CD4-positive, alpha-beta T cell treated with Interleukin-15 for 4 hours (primary cell): ENCODE measurements around the gene AQP11.
"Not testable (repeated sequence)": the region's sequence is repeated elsewhere in the genome, so short reads cannot be mapped to it uniquely, and the experiment has no call there.

Experiments used
- DNase-seq: peaks from one replicate; pipeline ENCODE4 v3.0.0-alpha.2; 2020; ENCODE audit warnings: low spot score

Gene AQP11, protein sequence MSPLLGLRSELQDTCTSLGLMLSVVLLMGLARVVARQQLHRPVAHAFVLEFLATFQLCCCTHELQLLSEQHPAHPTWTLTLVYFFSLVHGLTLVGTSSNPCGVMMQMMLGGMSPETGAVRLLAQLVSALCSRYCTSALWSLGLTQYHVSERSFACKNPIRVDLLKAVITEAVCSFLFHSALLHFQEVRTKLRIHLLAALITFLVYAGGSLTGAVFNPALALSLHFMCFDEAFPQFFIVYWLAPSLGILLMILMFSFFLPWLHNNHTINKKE

DNA sequence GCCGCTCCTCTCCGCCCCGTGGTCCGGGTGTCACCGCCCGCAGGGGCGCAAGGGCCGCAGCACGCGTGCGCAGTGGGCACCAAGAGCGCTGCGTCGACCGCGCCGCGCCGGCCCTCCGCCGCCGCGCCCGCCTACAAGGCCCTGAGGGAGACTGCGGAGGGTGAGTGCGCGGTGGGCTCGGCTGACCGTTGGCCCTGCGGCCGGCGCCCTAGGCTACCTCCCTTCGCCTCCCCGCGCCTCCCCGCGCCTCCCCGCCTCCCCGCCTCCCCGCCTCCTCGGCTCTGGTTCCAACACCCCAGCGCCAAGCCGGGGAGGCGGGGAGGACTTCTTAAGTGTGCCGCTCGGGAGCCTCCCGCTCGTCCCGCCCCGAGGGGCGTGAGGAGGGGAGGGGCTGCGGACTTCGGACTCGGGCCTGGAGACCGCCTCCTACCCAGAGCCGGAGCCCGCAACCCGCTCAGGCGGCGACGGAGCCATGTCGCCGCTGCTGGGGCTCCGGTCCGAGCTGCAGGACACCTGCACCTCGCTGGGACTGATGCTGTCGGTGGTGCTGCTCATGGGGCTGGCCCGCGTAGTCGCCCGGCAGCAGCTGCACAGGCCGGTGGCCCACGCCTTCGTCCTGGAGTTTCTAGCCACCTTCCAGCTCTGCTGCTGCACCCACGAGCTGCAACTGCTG, at the start of gene AQP11:
Gene AQP11, plus strand, starts transcription at position 433 of the 673 bp plus-strand sequence. Its CDS starts 40 bp downstream, at position 473.
- DNase-seq = peak; percentile 36

DNA sequence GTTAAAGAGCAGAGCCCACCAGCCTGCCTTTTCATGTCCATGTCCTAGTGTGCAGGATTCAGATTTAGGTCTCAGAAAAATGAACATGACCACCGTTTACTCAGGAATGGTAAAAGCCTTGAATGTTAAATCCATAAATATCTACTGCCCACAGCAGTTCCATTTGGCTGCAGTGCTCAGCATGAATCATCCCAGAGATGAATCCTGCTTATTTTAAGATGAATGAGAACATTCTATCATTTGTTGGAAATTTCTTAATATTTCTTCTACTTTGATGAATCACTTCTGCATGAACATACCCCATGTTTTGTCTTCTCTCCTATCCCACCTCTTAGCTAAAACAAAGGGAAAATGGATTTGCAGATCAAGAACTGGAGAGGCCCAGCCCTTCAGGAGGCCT, 47.5 kb upstream of the AQP11 start:
- no peak for DNase-seq

DNA sequence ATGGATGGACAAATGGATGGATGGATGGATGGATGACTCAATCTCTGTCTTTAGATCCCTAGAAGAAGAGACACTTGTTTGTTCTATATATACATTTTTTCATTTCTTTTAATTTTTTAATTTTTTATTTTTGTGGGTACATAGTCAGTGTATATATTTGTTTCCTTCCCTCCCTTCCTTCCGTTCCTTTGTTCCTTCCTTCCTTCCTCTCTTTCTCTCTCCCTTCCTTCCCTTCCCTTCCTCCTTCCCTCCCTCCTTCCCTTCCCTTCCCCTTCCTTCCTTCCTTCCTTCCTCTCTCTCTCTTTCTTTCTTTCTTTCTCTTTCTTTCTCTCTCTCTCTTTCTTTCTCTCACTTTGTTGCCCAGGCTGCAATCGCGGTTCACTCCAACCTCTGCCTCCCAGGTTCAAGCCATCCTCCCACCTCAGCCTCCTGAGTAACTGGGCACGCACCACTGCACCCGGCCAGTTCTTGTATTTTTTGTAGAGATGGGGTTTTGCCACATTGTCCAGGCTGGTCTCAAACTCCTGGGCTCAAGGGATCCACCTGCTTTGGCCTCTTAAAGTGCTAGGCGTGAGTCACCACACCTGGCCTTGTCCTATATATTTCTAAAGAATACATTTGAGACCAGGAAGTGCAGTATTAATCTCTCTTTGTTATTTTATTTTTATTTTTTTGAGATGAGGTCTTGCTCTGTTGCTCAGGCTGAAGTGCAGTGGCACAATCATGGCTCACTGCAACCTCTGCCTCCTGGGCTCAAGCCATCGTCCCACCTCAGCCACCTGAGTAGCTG, 42.5 kb upstream of the AQP11 start:
- DNase-seq = no peak

DNA sequence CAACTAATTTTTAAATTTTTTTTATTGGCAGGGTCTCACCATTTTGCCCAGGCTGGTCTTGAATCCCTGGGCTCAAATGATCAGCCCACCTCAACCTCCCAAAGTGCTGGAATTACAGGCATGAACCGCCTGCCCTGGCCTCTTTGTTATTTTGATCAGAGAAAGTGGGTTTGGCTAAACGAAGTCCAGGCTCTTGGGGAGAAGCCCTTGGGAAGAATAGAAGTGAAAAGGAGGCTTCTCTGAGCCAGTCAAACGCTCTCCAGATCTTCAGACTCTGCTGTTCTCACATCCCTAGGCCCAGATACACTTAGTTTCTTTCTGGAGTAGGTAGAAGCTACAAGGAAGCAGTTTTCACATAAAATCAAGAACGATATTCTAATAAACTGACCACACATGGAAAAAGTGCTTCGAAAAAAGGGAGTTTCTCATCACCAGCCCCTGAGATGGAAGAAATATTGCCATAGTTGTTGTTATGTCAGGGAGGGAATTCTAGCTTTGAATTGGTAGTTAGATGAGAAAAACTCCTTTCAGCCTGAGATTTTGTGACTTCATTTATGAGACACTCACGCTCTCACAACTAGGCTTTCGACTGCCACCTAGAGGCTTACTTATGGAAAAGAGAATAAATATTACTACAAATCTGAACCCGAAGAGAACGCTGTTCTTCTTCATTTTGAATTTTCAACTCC, 41.7 kb upstream of the AQP11 start:
- peak; percentile 45 for DNase-seq

DNA sequence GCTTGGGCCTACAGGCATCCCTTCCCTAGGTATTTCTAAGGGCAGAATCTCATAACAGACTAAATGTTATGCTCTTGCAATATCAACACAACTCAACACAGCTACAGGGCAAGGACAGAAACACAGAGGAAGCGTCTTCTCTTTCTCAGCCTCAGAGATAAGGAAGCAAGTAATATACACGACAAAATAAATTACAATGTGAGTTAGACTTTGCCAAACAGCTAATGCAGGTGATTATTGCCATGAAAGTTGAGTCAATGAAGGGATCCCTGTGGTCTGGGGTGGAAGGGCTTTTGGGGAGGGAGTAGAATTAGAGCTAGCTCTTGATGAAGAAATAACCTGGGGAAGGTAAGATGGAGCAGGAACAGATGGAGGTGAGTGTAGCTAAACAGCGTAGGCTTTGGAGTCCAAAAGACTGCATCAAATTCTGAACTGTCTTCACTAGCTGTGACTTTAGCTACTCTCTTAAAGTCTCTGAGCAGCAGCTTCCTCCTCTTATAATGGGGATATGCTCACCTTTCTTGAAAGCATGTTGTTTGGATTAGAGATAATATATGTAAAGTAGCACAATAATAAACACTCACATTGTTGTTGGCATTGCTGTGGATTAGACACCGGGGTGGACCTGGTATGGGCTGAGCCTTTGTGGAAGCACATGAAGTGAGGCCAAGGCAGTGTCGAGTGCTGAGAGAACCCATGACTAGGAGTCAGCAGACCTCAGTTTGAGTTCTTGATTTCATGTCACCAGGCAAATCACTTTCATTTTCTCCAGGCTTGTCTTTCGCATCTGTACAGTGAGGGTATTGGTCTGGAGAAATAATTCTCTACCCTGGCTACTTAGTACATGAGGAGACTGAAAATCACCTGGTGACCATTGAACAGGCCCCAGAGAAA, 41.0 kb upstream of the AQP11 start:
- no peak for DNase-seq

DNA sequence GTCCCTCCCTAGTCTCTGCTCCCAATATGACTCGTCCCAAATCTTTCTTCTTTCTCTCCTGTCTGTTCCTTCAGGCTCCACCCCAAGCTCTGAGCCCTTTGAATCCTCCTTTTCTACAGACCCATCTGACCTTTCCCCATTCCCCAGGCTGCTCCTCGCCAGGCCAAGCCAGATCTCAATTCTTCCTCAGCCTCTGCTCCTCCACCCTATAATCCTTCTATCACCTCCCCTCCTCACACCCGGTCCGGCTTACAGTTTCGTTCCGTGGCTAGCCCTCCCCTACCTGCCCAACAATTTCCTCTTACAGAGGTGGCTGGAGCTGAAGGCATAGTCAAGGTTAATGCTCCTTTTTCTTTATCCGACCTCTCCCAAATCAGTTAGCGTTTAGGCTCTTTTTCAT, 38.3 kb upstream of the AQP11 start:
- not testable (repeated sequence) for DNase-seq

DNA sequence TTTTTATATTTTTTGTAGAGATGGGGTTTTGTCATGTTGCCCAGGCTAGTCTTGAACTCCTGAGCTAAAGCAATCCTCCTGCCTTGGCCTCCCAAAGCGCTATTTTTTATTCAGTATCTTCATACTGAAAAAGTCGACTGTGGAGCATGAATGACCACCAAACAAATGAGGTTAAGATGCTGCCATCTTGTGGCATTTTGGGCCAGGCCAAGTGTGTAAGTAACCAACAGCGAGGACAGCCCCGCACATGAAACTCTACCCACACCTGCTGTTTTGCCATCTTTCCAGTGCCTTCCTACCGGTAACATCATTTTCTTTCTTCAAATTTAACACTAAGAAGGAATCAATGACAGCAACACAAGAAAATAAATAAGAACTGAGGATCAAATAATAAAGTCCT, 32.2 kb upstream of the AQP11 start:
- no peak for DNase-seq

DNA sequence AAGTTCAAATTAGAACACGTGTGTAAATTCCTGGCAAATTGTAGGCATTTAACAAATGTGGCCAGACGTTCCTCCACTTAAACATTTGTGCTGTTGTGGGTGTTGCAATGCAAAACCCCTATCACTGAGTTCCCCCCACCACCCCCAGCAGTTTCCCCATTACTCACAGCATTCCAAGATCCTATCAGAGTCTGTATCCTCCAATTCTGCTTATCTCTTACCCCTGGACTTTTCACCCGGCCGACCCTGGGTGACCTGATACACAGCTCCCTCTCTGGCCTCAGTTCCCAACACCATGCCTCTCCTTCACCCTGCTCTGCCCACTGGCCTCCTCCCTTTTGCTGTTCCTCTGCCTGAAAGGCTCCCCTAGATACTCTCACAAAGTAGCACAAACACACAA, 31.4 kb upstream of the AQP11 start:
- DNase-seq = no peak

DNA sequence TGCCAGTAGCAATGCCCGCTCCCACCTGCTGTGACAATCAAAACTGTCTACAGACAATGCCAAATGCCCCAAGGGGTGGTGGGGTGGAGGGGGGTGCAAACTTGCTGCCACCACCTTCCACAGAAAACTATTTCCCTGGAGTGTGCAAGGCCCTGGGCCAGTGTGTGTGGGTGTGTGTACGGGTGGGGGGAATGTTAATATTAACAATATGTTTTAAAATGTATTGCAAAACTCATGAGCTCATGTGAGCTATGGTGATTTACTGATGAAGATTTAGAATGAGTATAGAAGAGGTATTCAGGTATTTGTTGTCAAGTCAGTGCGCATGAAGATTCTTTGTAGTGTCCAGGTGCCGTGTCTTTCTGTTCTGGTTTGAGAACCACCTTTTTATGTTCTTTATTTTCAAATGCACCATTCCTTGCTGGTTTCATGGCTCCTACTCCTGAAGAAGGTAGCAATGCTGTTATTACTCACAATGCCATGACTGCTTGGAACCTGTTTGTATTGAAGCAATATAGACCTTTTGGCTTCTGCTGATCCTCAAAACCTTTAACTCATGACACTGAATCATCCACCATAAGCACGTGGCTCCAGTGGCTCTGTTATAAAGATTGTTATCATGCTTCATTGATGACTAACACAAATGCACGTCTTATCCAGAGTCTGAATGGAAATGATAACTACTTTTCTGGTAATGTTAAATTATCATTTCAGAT, 29.9 kb upstream of the AQP11 start:
- no peak for DNase-seq

DNA sequence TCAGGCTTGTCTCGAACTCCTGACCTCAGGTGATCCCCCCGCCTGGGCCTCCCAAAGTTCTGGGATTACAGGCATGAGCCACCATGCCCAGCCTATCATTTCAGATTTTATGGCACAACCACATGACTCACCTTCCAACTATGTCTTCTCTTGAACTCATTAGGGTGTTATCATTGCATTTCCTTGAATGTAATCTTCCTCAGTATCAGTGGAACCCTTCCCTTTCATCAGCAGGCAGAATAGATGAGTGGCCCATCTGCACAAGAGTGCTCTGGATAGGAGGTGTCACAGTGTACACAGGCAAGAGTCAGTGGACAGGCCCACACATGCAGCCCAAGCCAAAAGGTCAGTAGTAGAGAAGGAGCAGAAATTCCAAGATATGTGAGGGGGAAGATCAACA, 29.1 kb upstream of the AQP11 start:
- DNase-seq = no peak

DNA sequence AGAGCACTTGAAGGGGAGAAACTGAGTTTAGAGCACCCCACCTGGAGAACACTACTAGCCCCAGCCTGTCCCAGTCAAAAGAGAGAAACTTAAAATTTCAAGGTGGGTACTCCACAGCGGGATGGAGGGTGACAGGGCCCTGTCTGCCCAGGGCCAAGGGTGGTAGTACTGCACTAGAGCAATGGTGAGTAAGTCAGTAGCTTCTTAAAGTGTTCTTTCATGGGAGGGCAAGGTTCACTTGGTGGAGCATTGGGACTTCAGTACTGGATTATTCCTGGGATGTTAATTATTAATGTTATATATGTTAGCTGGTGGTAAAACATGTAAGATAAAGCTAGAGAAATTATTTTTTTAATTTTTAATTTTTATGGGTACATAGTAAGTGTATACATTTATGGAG, 28.5 kb upstream of the AQP11 start:
- DNase-seq = no peak

DNA sequence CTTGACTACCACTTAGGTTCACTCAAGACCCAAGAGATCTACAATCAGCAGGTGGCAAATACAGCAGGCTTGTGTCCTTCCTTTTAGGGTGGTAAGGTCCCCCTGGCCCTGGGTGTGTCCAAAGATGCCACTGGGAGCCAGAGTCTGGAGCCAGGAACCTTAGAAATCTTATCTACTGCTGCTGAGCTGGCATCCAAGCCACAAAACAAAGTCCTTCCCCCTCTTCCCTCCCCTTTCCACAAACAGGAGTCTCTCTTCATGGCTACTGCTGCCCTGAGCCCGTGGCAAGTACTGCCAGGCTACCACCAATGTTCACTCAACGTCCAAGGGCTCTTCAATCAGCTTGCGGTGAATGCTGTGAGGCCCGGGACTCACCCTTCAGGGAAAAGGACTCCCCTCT, 21.4 kb upstream of the AQP11 start:
- DNase-seq = no peak

DNA sequence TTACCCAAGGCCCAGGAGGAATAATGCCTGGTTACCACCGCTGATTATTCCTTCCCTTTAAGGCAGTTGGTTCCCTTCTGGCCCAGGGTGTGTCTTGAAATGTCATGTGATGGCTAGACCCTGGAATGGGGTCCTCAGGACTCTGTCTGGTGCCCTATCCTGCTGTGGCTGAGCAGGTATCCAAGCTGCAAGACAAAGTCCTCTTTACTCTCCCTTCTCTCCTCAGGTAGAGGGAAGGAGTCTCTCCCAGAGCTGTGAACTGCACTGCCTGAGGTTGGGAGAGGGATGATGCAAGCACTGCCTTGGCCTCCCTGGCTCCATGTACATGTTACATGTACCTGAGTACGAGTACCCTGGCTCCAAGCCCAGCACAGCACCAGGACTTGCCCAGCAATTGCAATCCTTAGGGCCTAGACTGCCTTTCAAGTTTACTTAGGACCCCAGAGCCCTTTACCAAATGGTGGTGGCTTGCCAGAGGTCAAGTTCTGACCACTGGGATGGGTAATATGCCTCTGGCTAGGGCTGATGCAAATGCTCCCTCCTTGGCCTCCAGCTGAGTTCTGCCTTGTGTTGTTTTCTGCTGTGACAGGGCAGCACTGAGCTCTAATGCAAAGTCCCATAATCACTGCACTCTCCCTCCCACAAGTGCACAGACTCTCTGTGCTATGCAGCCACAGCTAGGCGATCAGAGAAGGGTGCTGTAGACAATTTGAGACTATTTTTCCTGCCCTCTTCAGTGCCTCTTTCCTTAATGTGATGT, 20.7 kb upstream of the AQP11 start:
- DNase-seq = no peak

DNA sequence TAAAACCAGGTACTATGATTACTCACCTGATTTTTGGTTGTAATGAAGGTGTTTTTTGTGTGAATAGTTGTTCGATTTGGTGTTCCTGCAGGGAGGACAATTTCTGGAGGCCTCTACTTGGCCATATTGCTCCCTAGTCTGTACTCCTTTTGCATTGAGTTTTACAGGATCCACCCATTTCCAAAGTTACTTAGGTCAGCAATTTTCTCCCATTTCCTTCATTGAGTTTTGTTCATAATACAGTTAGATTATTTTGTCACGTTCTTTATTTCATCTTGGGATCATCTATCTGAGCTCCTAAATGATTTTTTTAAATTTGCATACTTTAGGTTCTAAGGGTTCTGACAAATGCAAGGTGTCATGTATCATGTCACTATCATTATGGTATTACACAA, 20.1 kb upstream of the AQP11 start:
- no peak for DNase-seq

DNA sequence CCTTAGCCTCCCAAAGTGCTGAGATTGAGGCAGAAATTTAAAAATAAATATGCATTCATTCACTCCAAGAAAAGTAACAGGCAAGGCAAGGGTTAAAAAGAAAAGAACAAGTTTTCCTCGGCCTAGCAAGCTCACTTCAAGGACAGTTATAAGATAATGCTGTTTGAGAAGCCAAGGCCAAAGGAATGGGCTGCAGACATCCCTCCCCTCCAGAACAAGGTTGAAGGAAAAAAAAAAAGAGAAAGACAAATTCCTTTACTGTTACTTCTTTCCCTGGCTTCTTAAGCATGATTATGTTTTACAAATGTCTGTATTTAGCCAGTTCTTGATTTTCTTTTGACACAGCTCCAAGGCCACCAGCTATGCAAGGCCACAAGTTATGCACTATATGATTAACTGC, 18.9 kb upstream of the AQP11 start:
- DNase-seq = not testable (repeated sequence)

DNA sequence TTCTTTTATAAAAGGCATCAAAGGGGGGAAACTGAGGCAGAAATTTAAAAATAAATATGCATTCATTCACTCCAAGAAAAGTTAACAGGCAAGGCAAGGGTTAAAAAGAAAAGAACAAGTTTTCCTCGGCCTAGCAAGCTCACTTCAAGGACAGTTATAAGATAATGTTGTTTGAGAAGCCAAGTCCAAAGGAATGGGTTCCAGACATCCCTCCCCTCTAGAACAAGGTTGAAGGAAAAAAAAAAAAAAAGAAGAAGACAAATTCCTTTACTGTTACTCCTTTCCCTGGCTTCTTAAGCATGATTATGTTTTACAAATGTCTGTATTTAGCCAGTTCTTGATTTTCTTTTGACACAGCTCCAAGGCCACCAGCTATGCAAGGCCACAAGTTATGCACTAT, 14.3 kb upstream of the AQP11 start:
- DNase-seq = not testable (repeated sequence)

DNA sequence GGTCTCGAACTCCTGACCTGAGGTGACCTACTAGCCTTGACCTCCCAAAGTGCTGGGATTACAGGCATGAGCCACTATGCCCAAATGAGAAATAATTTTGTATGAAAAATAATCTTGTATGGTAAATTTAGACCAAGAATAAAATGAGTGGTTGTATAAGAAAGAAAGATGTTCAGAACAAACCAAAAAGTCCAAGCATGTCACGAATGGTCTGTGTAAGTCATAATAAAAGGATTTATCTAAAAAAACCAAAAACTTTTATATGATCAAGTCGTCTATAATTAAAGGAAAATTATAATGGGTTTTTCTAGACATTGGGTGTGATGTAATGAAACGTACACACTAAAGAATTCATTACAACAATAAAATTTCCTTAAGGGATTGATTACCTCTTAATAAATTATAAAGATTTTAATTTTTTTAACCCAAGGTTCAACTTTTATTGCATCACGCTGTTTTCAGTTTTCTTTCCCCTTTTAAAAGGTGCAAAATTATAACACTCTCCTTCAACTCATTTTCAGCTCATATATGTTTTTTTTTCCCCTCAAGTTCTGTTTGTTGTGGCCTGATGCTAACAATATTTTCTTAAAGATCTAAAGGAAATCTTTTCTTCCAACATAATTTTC, 8.9 kb upstream of the AQP11 start:
- no peak for DNase-seq

DNA sequence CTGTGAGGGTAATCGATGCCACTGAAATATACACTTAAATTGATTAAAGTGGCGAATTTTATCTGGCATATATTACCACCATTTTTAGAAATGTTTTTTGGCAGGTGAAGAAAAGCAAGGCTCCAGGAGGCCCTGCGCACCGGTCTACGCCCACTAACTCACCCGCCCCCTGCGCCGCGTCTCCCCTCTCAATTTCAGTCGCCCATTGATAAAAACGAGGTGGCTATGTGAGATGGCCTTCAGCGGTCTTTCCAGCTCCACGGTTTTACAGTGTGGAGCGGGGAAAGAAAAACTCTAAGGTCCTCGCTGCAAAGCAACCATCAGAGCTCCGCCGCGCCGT, 602 bp upstream of the AQP11 start:
- no peak for DNase-seq

DNA sequence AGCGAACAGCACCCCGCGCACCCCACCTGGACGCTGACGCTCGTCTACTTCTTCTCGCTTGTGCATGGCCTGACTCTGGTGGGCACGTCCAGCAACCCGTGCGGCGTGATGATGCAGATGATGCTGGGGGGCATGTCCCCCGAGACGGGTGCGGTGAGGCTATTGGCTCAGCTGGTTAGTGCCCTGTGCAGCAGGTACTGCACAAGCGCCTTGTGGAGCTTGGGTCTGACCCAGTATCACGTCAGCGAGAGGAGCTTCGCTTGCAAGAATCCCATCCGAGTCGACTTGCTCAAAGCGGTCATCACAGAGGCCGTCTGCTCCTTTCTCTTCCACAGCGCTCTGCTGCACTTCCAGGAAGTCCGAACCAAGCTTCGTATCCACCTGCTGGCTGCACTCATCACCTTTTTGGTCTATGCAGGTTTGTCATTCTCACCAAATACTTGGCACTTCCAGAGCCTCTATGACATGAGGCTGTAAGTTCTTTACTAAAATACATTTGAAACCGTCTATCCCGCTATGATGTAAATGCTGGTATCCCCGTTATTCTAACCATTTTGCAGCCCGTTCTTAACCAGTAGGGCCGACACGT, 535 bp downstream of the AQP11 start:
- DNase-seq = no peak
